ENCODE measurements around the gene SUN1.

- TF ChIP-seq ZFP3 (CRISPR knock-in tag; IDR thresholded peaks at IDR 0.05) (no peak), ZNF565 (CRISPR knock-in tag; conservative IDR thresholded peaks at IDR 0.05; ENCODE audit: low read depth) (no peak), TSHZ2 (CRISPR knock-in tag; IDR thresholded peaks at IDR 0.05) (no peak), PATZ1 (CRISPR knock-in tag; IDR thresholded peaks at IDR 0.05; ENCODE audit: borderline replicate concordance) (no peak)
Observed at GRCh38 chr7:886626-887487, 54.6 kb downstream of the SUN1 start.

Data from SK-N-SH treated with all-trans-retinoic acid at 6 μM for 48 hours (cell line).